PC-3 (cell line): ENCODE measurements around the gene VAMP8. TPM values are rescaled to one million over a fixed set of nuclear protein-coding genes. Genes with fewer than 3 reads are reported as not detected.

ENCODE experiments used
- ATAC-seq: fragments of 200-7000 bp; cut with Tn5 transposase; 2 replicates; pipeline ENCODE4 v1.9.1; 2020; ENCODE audit warnings: mild to moderate bottlenecking, moderate library complexity
- BruUV-seq: library from RNA; stranded (reverse); fragments of 400-500 nt; replicated peaks from 2 replicates; lab custom pipeline; 2021; lab: Mats Ljungman, UMichigan
- CTCF ChIA-PET: fragments of 300-600 bp; sonication (Branson Sonifier 250); formaldehyde crosslinking; loops from one replicate; lab custom pipeline; 2022; ENCODE audit warnings: antibody characterized with exemption; lab: Charles Lee
- POLR2A ChIA-PET: fragments of 300-600 bp; sonication (Branson Sonifier 250); formaldehyde crosslinking; loops from one replicate; lab custom pipeline; 2022; ENCODE audit warnings: antibody characterized with exemption; ENCODE audit not compliant: unreplicated experiment; lab: Charles Lee
- DNase-seq: peaks from one replicate; pipeline ENCODE4 v3.0.0-alpha.2; 2015
- H2AFZ ChIP-seq: fragments of 300-600 bp; sonication (generic); 2 replicates; pipeline ENCODE4 v1.6.0; 2016; ENCODE audit warnings: antibody characterized with exemption, low read length
- H3F3A ChIP-seq: fragments of 300-600 bp; sonication (generic); one replicate; pipeline ENCODE4 v1.6.0; 2017; ENCODE audit warnings: antibody characterized with exemption, low read length, control low read depth, mild to moderate bottlenecking; ENCODE audit not compliant: unreplicated experiment
- H3K27ac ChIP-seq: fragments of 300-600 bp; sonication (generic); 2 replicates; pipeline ENCODE4 v1.5.1; 2016; ENCODE audit warnings: mild to moderate bottlenecking, low read length
- H3K27me3 ChIP-seq: fragments of 300-600 bp; sonication (generic); 2 replicates; pipeline ENCODE4 v1.6.1; 2016; ENCODE audit warnings: low read length, mixed read lengths
- H3K36me3 ChIP-seq: fragments of 300-600 bp; sonication (generic); 2 replicates; pipeline ENCODE4 v1.6.1; 2016; ENCODE audit warnings: low read depth, mixed run types, low read length, mixed read lengths
- H3K4me1 ChIP-seq: fragments of 300-600 bp; sonication (generic); 2 replicates; pipeline ENCODE4 v1.5.1; 2016; ENCODE audit warnings: low read length; ENCODE audit not compliant: insufficient read depth
- H3K4me2 ChIP-seq: fragments of 300-600 bp; sonication (generic); 2 replicates; pipeline ENCODE4 v1.6.0; 2016; ENCODE audit warnings: low read length
- H3K4me3 ChIP-seq: fragments of 300-600 bp; sonication (generic); 2 replicates; pipeline ENCODE4 v1.5.1; 2016; ENCODE audit warnings: mild to moderate bottlenecking, low read length, mixed read lengths
- H3K79me2 ChIP-seq: fragments of 300-600 bp; sonication (generic); 2 replicates; pipeline ENCODE4 v1.6.1; 2017; ENCODE audit warnings: low read length, mixed read lengths
- H3K9ac ChIP-seq: fragments of 300-600 bp; sonication (generic); 2 replicates; pipeline ENCODE4 v1.6.0; 2016; ENCODE audit warnings: mild to moderate bottlenecking, low read length
- H3K9me2 ChIP-seq: fragments of 300-600 bp; sonication (generic); replicated peaks from 2 replicates; pipeline ENCODE4 v1.6.1; 2016; ENCODE audit warnings: mixed run types, low read length, mixed read lengths
- H3K9me3 ChIP-seq: fragments of 300-600 bp; sonication (generic); 2 replicates; pipeline ENCODE4 v1.6.1; 2016; ENCODE audit warnings: low read length, mixed read lengths
- H4K20me1 ChIP-seq: fragments of 300-600 bp; sonication (generic); 2 replicates; pipeline ENCODE4 v1.6.1; 2016; ENCODE audit warnings: low read length, mixed read lengths
- CTCF ChIP-seq: fragments of 300-600 bp; sonication (generic); conservative IDR thresholded peaks from 2 replicates; pipeline ENCODE4 v1.5.1; 2017; ENCODE audit warnings: antibody characterized with exemption, low read depth, mild to moderate bottlenecking, low read length
- EZH2 ChIP-seq: fragments of 300-600 bp; sonication (generic); IDR thresholded peaks from one replicate; pipeline ENCODE4 v1.6.1; 2017; ENCODE audit warnings: antibody characterized with exemption, mild to moderate bottlenecking, low read length; ENCODE audit not compliant: unreplicated experiment
- EZH2phosphoT487 ChIP-seq: fragments of 300-600 bp; sonication (generic); IDR thresholded peaks from 2 replicates; pipeline ENCODE4 v1.6.1; 2018; ENCODE audit warnings: mild to moderate bottlenecking, antibody characterized with exemption, low read length, borderline replicate concordance
- intact Hi-C: fragments of 100-400 bp; cut with micrococcal nuclease; formaldehyde crosslinking; loops from 2 replicates; pipeline ENCODE4 v1.9.0; 2023
- total RNA-seq: library from RNA; depleted of rRNA; stranded (reverse); fragments of >200 nt; gene quantifications from 2 replicates; pipeline ENCODE4 v1.2.3, GENCODE V29; 2014

The VAMP8 gene
- total RNA-seq, 1 experiment from 2014 or later: 142 TPM

- Histone ChIP-seq H3K79me2 (peaks cover 25% of the 10 kb centered on the region), H2AFZ (no peak overlapping the region), H3K4me2 (no peak overlapping the region; the same call in 1 of the 2 replicates), H3K9ac (no peak overlapping the region), H3K27me3 (no peaks in the 10 kb centered on the region), H3K27ac (peak overlapping the region; percentile 1; the same call in 1 of the 2 replicates), H3K36me3 (peaks cover 51% of the 10 kb centered on the region), H3K9me3 (no peaks in the 10 kb centered on the region), H3F3A (peaks cover 67% of the 10 kb centered on the region), H3K4me3 (no peak overlapping the region), H3K9me2 (no peaks in the 10 kb centered on the region), H4K20me1 (peaks cover 45% of the 10 kb centered on the region), H3K4me1 (peaks cover 29% of the 10 kb centered on the region)
- CTCF ChIA-PET: no interaction called here
- DNase-seq (peak; percentile 33), ATAC-seq (peak; percentile 11; the same call in 1 of the 2 replicates)
- TF ChIP-seq CTCF: no peak
- TF ChIP-seq EZH2: no peak
- no peak for TF ChIP-seq EZH2phosphoT487
- BruUV-seq: no TSS peak
- POLR2A ChIA-PET: interaction anchor here (0.6 to 0.7 kb wide), 2 partner anchors 41 to 175 kb away, joined by 3 read pairs; no protein-coding TSS in a partner anchor
- intact Hi-C loops: loop anchor here (2.0 kb wide), 1 partner anchor 47 kb away; no protein-coding TSS in a partner anchor
Measured at GRCh38 chr2:85545780-85546240, 31.6 kb upstream of the VAMP8 start.

- CTCF ChIA-PET: no interaction called here
- POLR2A ChIA-PET: interaction anchor here (0.5 to 0.6 kb wide), 2 partner anchors 127 to 205 kb away, joined by 3 read pairs; no protein-coding TSS in a partner anchor
- no TSS peak for BruUV-seq
Measured at GRCh38 chr2:85547089-85547858, 30.1 kb upstream of the VAMP8 start.

More at GRCh38 chr2:85547089-85547858, 30.1 kb upstream of the VAMP8 start:
- peaks cover 53% of the 10 kb centered on the region for H3F3A ChIP-seq
- intact Hi-C loops: loop anchor here (2.0 kb wide), 1 partner anchor 48 kb away; no protein-coding TSS in a partner anchor
- no peaks in the 10 kb centered on the region for H3K9me2 ChIP-seq
- DNase-seq: peak; percentile 36
- H3K27ac ChIP-seq: peak overlapping the region; percentile 11
- H3K9me3 ChIP-seq: no peaks in the 10 kb centered on the region
- peaks cover 11% of the 10 kb centered on the region for H3K79me2 ChIP-seq
- H3K4me3 ChIP-seq: no peak overlapping the region
- TF ChIP-seq CTCF (no peak), EZH2 (no peak), EZH2phosphoT487 (no peak)
- H3K36me3 ChIP-seq: peaks cover 47% of the 10 kb centered on the region
- peaks cover 31% of the 10 kb centered on the region for H4K20me1 ChIP-seq
- no peaks in the 10 kb centered on the region for H3K27me3 ChIP-seq
- no peak overlapping the region for H2AFZ ChIP-seq
- H3K4me1 ChIP-seq: peaks cover 24% of the 10 kb centered on the region
- no peak overlapping the region for H3K9ac ChIP-seq
- ATAC-seq: peak; percentile 9
- no peak overlapping the region for H3K4me2 ChIP-seq
